Activated T-helper 2 cell treated with anti-CD3 and anti-CD28 coated beads, Interferon-gamma antibody, Interleukin-2, Interleukin-4, amounts not matched to agents 10 μg/mL and 5 μg/mL and 100 μg/mL, durations not matched to agents 14 hours and 24 hours and 36 hours (primary cell): ENCODE data around the gene CEACAM4. TPM values are rescaled to one million over a fixed set of nuclear protein-coding genes. Genes with fewer than 3 reads are reported as not detected.
"Not testable (repeated sequence)": the region's sequence is repeated elsewhere in the genome, so short reads cannot be mapped to it uniquely, and the experiment has no call there.

Experiments used
- DNase-seq: peaks from one replicate; pipeline ENCODE4 v3.0.0; 2021; ENCODE audit warnings: low spot score
- H3K27ac Mint-ChIP-seq: one replicate; pipeline ENCODE4 v1.8.0; 2021; ENCODE audit warnings: mixed read lengths
- H3K27me3 Mint-ChIP-seq: one replicate; pipeline ENCODE4 v1.8.0; 2021; ENCODE audit warnings: low read depth, mixed read lengths
- H3K36me3 Mint-ChIP-seq: one replicate; pipeline ENCODE4 v1.8.0; 2021; ENCODE audit warnings: low read depth, mixed read lengths
- H3K4me1 Mint-ChIP-seq: one replicate; pipeline ENCODE4 v1.8.0; 2021; ENCODE audit warnings: low read depth, mixed read lengths
- H3K4me3 Mint-ChIP-seq: one replicate; pipeline ENCODE4 v1.8.0; 2021; ENCODE audit warnings: low read depth, mild to moderate bottlenecking, moderate library complexity, mixed read lengths
- H3K9me3 Mint-ChIP-seq: one replicate; pipeline ENCODE4 v1.8.0; 2021; ENCODE audit warnings: mixed read lengths
- intact Hi-C: fragments of 100-400 bp; cut with micrococcal nuclease; formaldehyde crosslinking; loops from one replicate; pipeline ENCODE4 v1.15.1; 2023
- total RNA-seq: library from RNA; stranded (reverse); gene quantifications from 2 replicates; pipeline ENCODE4 v1.2.3, GENCODE V29; 2022

Gene CEACAM4
- total RNA-seq, 1 donor from 2014 or later: not detected

- no peak for DNase-seq
- Mint-ChIP-seq H3K4me1 (peaks cover under 1% of the 10 kb centered on the region), H3K4me3 (no peak overlapping the region), H3K36me3 (peaks cover 10% of the 10 kb centered on the region), H3K9me3 (no peaks in the 10 kb centered on the region), H3K27me3 (peaks cover 8% of the 10 kb centered on the region), H3K27ac (no peak overlapping the region)
- intact Hi-C loops: no loop called here
Observed at GRCh38 chr19:41589371-41589770, 37.5 kb downstream of the CEACAM4 start.

- intact Hi-C loops: no loop called here
- H3K36me3 Mint-ChIP-seq: peaks cover 17% of the 10 kb centered on the region
- H3K27me3 Mint-ChIP-seq: peaks cover 8% of the 10 kb centered on the region
- no peak overlapping the region for H3K4me3 Mint-ChIP-seq
- no peak for DNase-seq
- H3K4me1 Mint-ChIP-seq: no peaks in the 10 kb centered on the region
- H3K27ac Mint-ChIP-seq: no peak overlapping the region
- H3K9me3 Mint-ChIP-seq: peaks cover under 1% of the 10 kb centered on the region
Observed at GRCh38 chr19:41588497-41589209, 38.2 kb downstream of the CEACAM4 start.

- Mint-ChIP-seq H3K4me1 (no peaks in the 10 kb centered on the region), H3K9me3 (peaks cover 9% of the 10 kb centered on the region), H3K27me3 (peaks cover 3% of the 10 kb centered on the region), H3K4me3 (no peak overlapping the region), H3K27ac (no peak overlapping the region), H3K36me3 (peaks cover 26% of the 10 kb centered on the region)
- intact Hi-C loops: no loop called here
- DNase-seq: no peak
Observed at GRCh38 chr19:41587838-41588210, 39.0 kb downstream of the CEACAM4 start.

GRCh38 chr19:41587101-41587837 lies 39.6 kb downstream of the CEACAM4 start:
- Mint-ChIP-seq H3K4me3 (no peak overlapping the region), H3K36me3 (peaks cover 31% of the 10 kb centered on the region), H3K27me3 (peaks cover 1% of the 10 kb centered on the region), H3K27ac (no peak overlapping the region), H3K9me3 (peaks cover 13% of the 10 kb centered on the region), H3K4me1 (no peaks in the 10 kb centered on the region)
- intact Hi-C loops: no loop called here
- no peak for DNase-seq

GRCh38 chr19:41586064-41586463 lies 40.8 kb downstream of the CEACAM4 start:
- Mint-ChIP-seq H3K36me3 (peaks cover 43% of the 10 kb centered on the region), H3K27me3 (no peaks in the 10 kb centered on the region), H3K9me3 (peaks cover 24% of the 10 kb centered on the region), H3K4me3 (no peak overlapping the region), H3K27ac (no peak overlapping the region), H3K4me1 (no peaks in the 10 kb centered on the region)
- no peak for DNase-seq
- intact Hi-C loops: no loop called here

GRCh38 chr19:41584931-41585330 lies 41.9 kb downstream of the CEACAM4 start:
- peaks cover 35% of the 10 kb centered on the region for H3K9me3 Mint-ChIP-seq
- no peak overlapping the region for H3K27ac Mint-ChIP-seq
- H3K36me3 Mint-ChIP-seq: peaks cover 55% of the 10 kb centered on the region

GRCh38 chr19:41584260-41584810 lies 42.5 kb downstream of the CEACAM4 start:
- Mint-ChIP-seq H3K36me3 (peaks cover 60% of the 10 kb centered on the region), H3K4me1 (no peaks in the 10 kb centered on the region), H3K27me3 (no peaks in the 10 kb centered on the region), H3K9me3 (peaks cover 35% of the 10 kb centered on the region), H3K27ac (no peak overlapping the region), H3K4me3 (no peak overlapping the region)
- intact Hi-C loops: no loop called here
- DNase-seq: no peak

More at GRCh38 chr19:41584931-41585330, 41.9 kb downstream of the CEACAM4 start:
- H3K4me3 Mint-ChIP-seq: no peak overlapping the region
- DNase-seq: no peak
- H3K4me1 Mint-ChIP-seq: no peaks in the 10 kb centered on the region
- intact Hi-C loops: no loop called here
- H3K27me3 Mint-ChIP-seq: no peaks in the 10 kb centered on the region

GRCh38 chr19:41582577-41583182 lies 44.2 kb downstream of the CEACAM4 start:
- H3K4me3 Mint-ChIP-seq, H3K27ac Mint-ChIP-seq, intact Hi-C loops, H3K4me1 Mint-ChIP-seq, H3K27me3 Mint-ChIP-seq, DNase-seq: not testable (repeated sequence)
- H3K9me3 Mint-ChIP-seq: peaks cover 35% of the 10 kb centered on the region
- peaks cover 76% of the 10 kb centered on the region for H3K36me3 Mint-ChIP-seq

GRCh38 chr19:41581068-41581467 lies 45.8 kb downstream of the CEACAM4 start:
- DNase-seq, H3K4me1 Mint-ChIP-seq: not testable (repeated sequence)
- peaks cover 79% of the 10 kb centered on the region for H3K36me3 Mint-ChIP-seq

GRCh38 chr19:41578886-41579285 lies 48.0 kb downstream of the CEACAM4 start:
- no peaks in the 10 kb centered on the region for H3K27me3 Mint-ChIP-seq
- H3K9me3 Mint-ChIP-seq: peaks cover 35% of the 10 kb centered on the region
- H3K4me1 Mint-ChIP-seq: peaks cover 19% of the 10 kb centered on the region
- intact Hi-C loops: no loop called here
- H3K27ac Mint-ChIP-seq: no peak overlapping the region
- no peak overlapping the region for H3K4me3 Mint-ChIP-seq
- DNase-seq: no peak
- H3K36me3 Mint-ChIP-seq: peaks cover 64% of the 10 kb centered on the region

More at GRCh38 chr19:41581068-41581467, 45.8 kb downstream of the CEACAM4 start:
- peaks cover 35% of the 10 kb centered on the region for H3K9me3 Mint-ChIP-seq
- intact Hi-C loops, H3K4me3 Mint-ChIP-seq, H3K27me3 Mint-ChIP-seq, H3K27ac Mint-ChIP-seq: not testable (repeated sequence)

GRCh38 chr19:41577833-41578232 lies 49.0 kb downstream of the CEACAM4 start:
- peaks cover 19% of the 10 kb centered on the region for H3K4me1 Mint-ChIP-seq
- peaks cover 53% of the 10 kb centered on the region for H3K36me3 Mint-ChIP-seq
- H3K27me3 Mint-ChIP-seq: no peaks in the 10 kb centered on the region
- H3K27ac Mint-ChIP-seq: no peak overlapping the region
- DNase-seq: no peak
- intact Hi-C loops: no loop called here
- no peak overlapping the region for H3K4me3 Mint-ChIP-seq
- H3K9me3 Mint-ChIP-seq: peaks cover 26% of the 10 kb centered on the region

GRCh38 chr19:41577144-41577830 lies 49.6 kb downstream of the CEACAM4 start:
- DNase-seq: no peak
- Mint-ChIP-seq H3K27ac (peak overlapping the region; percentile 21), H3K27me3 (no peaks in the 10 kb centered on the region), H3K4me3 (no peak overlapping the region), H3K9me3 (peaks cover 22% of the 10 kb centered on the region), H3K36me3 (peaks cover 48% of the 10 kb centered on the region), H3K4me1 (peaks cover 19% of the 10 kb centered on the region)
- intact Hi-C loops: no loop called here
